CD4-positive, alpha-beta T cell treated with Interleukin-15 for 4 hours (primary cell): ENCODE data around the gene SKIL.
"Not testable (repeated sequence)": the region's sequence is repeated elsewhere in the genome, so short reads cannot be mapped to it uniquely, and the experiment has no call there.

Experiments used
- DNase-seq: peaks from one replicate; pipeline ENCODE4 v3.0.0-alpha.2; 2020; ENCODE audit warnings: low spot score

The SKIL gene

GRCh38 chr3:170357176-170358041 is at the start of gene SKIL:
Gene SKIL, plus strand, starts transcription at chr3:170357715. Its CDS starts 2,617 bp downstream, at chr3:170360332.
- peak; percentile 97 for DNase-seq

- no peak for DNase-seq
Measured at GRCh38 chr3:170309046-170309445, 48.5 kb upstream of the SKIL start.

- DNase-seq: no peak
Measured at GRCh38 chr3:170317954-170318353, 39.6 kb upstream of the SKIL start.

- DNase-seq: no peak
Measured at GRCh38 chr3:170320461-170321121, 36.9 kb upstream of the SKIL start.

- DNase-seq: no peak
Measured at GRCh38 chr3:170321321-170322034, 36.0 kb upstream of the SKIL start.

- no peak for DNase-seq
Measured at GRCh38 chr3:170322566-170323269, 34.8 kb upstream of the SKIL start.

- no peak for DNase-seq
Measured at GRCh38 chr3:170323331-170323730, 34.2 kb upstream of the SKIL start.

- no peak for DNase-seq
Measured at GRCh38 chr3:170324962-170325361, 32.6 kb upstream of the SKIL start.

- DNase-seq: no peak
Measured at GRCh38 chr3:170327040-170327808, 30.3 kb upstream of the SKIL start.

GRCh38 chr3:170327868-170328548 is 29.5 kb upstream of the SKIL start:
- DNase-seq: not testable (repeated sequence)

GRCh38 chr3:170330366-170330765 is 27.1 kb upstream of the SKIL start:
- DNase-seq: no peak

- no peak for DNase-seq
Measured at GRCh38 chr3:170331143-170331542, 26.4 kb upstream of the SKIL start.

- DNase-seq: no peak
Measured at GRCh38 chr3:170337420-170337819, 20.1 kb upstream of the SKIL start.

GRCh38 chr3:170338690-170339340 is 18.7 kb upstream of the SKIL start:
- no peak for DNase-seq

GRCh38 chr3:170342273-170342672 is 15.2 kb upstream of the SKIL start:
- DNase-seq: not testable (repeated sequence)

GRCh38 chr3:170343859-170344258 is 13.7 kb upstream of the SKIL start:
- DNase-seq: not testable (repeated sequence)

GRCh38 chr3:170344971-170345370 is 12.5 kb upstream of the SKIL start:
- DNase-seq: no peak

GRCh38 chr3:170346481-170347392 is 10.8 kb upstream of the SKIL start:
- no peak for DNase-seq
